HG02610 (cell line): Measurements from ENCODE around the gene OR13A1.
"Not testable (repeated sequence)": the region's sequence is repeated elsewhere in the genome, so short reads cannot be mapped to it uniquely, and the experiment has no call there.

Experiments used
- ATAC-seq: cut with Tn5 transposase; IDR thresholded peaks from one replicate; pipeline ENCODE4 v1.9.1; 2021; ENCODE audit warnings: mild to moderate bottlenecking, moderate library complexity; ENCODE audit not compliant: unreplicated experiment

The OR13A1 gene

DNA sequence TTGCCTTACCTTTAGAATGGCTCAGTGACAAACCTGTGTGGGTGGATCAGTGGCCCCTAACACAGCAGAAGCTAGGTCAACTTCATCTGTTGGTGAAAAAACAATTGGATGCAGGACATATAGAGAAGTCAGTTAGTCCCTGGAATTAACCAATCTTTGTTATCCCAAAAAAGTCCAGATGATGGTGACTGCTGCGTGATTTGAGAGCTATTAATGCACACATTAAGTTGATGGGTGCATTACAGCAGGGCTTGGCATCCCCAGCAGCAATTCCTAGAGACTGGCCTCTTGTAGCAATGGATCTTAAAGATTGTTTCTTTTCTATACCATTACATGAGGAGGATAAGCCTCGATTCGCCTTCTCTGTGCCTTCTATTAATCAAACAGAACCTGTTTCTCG is 33.3 kb downstream of the OR13A1 start:
- no peak for ATAC-seq

- ATAC-seq: no peak
These were observed 35.2 kb downstream of the OR13A1 start for GRCh38 chr10:45280113-45280760.

GRCh38 chr10:45279682-45280081 is 35.7 kb downstream of the OR13A1 start:
- ATAC-seq: no peak

DNA sequence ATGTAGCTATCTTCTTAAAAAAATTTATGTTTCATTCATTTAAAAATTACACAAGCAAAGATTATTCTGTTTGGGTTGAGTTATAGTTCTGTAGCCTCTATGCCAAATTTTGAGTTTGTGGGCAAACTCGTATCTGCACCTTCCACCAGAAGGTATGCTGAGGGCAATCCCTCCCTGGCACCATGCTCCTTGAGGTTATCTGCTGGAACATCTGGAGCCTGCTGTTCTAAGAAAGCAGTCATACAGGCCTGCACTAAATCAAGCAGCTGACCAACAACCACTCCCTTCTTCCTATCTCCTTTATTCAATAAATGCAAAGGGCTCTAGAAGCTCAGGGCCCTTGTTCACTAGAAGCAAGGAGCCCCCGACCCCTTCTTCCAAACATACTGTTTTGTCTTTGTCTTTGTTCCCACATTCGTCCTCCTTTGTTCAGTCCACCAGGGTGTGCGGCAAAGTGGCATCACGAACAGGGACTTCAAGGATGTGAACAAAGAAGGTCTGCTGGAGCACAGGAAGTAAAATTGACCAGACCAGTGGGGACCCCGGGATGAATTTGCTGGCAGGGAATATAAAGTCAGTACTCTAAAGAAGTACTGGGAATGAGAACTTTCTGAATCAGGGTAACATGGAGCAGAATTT is 36.4 kb downstream of the OR13A1 start:
- no peak for ATAC-seq

DNA sequence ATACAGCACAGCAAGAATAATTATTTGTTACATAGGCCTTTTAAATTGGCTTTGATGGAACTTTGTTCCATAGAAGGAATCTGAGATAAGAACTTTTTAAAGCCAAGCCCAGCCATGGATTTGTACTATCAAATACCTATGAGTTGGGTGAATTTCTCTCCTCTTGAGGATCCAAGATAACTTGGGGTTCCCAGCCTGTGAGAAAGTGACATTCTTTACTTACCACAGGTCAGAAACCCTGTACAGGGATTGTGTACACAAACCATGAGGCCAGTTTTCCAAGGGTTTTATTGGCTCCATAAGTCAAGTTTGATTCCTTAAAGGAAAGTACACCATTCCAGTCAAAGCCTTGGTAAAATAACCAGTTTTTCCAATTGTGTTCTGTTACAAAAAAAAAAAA is 39.3 kb downstream of the OR13A1 start:
- ATAC-seq: not testable (repeated sequence)

DNA sequence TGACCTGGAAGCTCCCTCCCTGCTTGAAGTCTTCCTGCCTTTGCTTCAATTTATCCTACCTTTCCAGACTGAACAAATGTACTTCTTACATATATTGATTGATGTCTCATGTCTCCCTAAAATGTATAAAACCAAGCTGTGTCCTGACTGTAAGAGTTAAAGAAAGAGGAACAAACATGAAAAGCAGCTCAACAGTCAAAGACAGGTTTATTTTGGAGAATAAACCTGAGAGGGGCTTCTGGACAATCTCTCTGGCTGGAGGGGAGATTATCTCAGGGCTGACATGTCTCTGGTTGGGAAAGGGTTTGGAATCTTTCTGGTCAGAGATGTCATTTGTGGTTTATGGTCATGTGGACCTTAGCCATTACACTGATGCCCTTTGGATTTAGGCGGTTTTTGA is 41.0 kb downstream of the OR13A1 start:
- no peak for ATAC-seq

GRCh38 chr10:45267777-45268176 is 47.6 kb downstream of the OR13A1 start:
- ATAC-seq: not testable (repeated sequence)

DNA sequence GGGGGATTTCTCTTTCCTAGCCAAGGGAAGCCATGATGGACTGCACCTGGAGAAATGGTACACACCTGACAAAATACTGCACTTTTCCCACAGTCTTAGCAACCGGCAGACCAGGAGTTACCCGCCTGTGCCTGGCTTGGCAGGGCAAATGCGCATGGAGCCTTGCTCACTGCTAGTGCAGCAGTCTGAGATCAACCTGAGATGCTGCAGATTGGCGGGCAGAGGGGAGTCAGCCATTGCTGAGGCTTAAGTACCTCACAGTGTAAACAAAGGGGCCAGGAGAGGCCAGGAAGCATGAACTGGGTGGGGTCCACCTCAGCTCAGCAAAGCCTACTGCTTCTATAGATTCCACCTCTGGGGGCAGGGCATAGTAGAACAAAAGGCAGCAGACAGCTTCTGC is 49.4 kb downstream of the OR13A1 start:
- no peak for ATAC-seq

DNA sequence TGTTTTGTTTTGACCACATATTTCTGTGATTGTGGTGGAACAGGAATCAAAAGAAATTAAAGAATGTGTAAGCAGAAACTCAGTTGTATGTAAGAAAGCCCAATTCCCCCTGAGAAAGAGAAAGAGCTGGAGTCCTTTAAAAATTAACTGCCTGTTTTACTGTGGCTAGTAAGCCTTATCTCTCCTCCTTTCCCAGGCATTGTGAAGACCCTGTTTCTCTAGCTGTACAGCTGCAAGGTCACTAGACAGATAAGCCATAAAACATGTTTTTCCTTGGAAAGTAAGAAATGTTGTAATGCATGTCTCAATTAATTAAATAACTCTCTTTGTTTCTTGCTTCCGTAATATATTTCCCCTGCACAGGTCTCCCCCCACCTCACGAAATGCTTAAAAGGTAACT is 53.5 kb downstream of the OR13A1 start:
- ATAC-seq: no peak

DNA sequence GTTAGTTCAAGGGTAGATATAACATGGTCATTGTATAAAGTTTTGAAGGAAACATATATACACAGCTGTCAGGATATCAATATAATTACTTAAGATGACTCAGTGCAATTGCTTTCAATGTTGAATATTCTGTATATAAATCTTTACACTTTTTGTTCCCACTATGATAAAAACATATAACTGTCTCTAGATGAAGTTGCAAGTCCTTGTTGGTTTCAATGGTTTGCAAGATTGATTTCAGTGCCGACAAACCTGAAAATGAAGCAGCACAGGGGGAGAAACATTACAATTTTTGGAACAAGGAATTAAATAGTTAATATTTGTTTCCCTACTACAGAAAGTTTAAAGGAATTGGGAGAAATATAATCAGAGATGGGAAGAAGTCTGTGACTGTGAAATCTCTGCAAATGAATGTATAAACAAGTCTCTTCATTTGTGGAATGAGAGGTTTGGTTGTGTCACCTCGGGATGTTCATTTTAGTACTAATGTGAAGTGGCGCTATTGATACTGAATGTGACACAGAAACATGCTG is 54.1 kb downstream of the OR13A1 start:
- no peak for ATAC-seq

DNA sequence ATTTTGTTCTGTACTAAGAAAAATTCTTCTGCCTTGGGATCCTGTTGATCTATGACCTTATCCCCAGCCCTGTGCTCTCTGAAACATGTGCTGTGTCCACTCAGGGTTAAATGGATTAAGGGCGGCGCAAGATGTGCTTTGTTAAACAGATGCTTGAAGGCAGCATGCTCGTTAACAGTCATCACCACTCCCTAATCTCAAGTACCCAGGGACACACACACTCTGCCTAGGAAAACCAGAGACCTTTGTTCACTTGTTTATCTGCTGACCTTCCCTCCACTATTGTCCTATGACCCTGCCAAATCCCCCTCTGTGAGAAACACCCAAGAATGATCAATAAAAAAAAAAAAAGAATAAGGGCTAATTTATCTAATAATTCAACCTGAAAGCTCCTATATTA is 54.8 kb downstream of the OR13A1 start:
- not testable (repeated sequence) for ATAC-seq

GRCh38 chr10:45259786-45260495 is 55.5 kb downstream of the OR13A1 start:
- not testable (repeated sequence) for ATAC-seq

- ATAC-seq: no peak
These were observed 57.8 kb downstream of the OR13A1 start for GRCh38 chr10:45257600-45257999.

- ATAC-seq: no peak
These were observed 59.2 kb downstream of the OR13A1 start for GRCh38 chr10:45256246-45256645.

DNA sequence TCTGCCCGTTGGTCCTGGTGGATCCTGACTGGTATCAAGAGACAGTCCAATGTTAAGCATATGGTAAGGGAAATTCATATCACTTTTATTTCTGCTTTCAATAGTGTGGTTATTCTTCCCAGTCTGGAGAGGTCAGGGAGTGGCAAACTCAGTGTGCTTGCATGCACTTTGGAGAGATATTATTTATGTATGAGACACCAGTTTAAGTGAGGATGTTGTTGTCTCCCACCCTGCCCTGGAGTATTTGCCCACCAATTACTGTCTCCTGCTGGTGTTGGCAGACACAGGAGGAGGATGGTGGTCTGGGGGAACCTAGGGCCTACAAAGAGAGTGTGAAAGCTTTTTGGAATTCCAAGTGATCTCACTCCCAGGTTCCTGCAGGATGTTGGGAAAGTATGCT is 59.7 kb downstream of the OR13A1 start:
- no peak for ATAC-seq

GRCh38 chr10:45254892-45255291 is 60.5 kb downstream of the OR13A1 start:
- no peak for ATAC-seq

- ATAC-seq: peak; percentile 94
These were observed 62.1 kb downstream of the OR13A1 start for GRCh38 chr10:45253183-45253914.
